HEK293T (cell line): ENCODE measurements around the gene ASTN2.

Experiments used
- ARNT ChIP-seq: fragments of 450-650 bp; IDR thresholded peaks from 2 replicates; pipeline ENCODE4 v1.6.1; 2017; ENCODE audit warnings: mild to moderate bottlenecking
- BHLHE40 ChIP-seq: fragments of 450-650 bp; IDR thresholded peaks from 2 replicates; pipeline ENCODE4 v1.6.1; 2016; ENCODE audit warnings: mild to moderate bottlenecking, moderate library complexity, borderline replicate concordance
- CTBP1 ChIP-seq: fragments of 450-650 bp; IDR thresholded peaks from 2 replicates; pipeline ENCODE4 v1.6.1; 2016; ENCODE audit warnings: borderline replicate concordance
- ELF4 ChIP-seq: fragments of 450-650 bp; IDR thresholded peaks from 2 replicates; pipeline ENCODE4 v1.6.1; 2017; ENCODE audit warnings: antibody characterized with exemption
- FOXA1 ChIP-seq: fragments of 450-650 bp; IDR thresholded peaks from 2 replicates; pipeline ENCODE4 v1.6.1; 2016; ENCODE audit warnings: mild to moderate bottlenecking
- FOXK2 ChIP-seq: fragments of 450-650 bp; IDR thresholded peaks from 2 replicates; pipeline ENCODE4 v1.6.1; 2016; ENCODE audit warnings: mild to moderate bottlenecking
- FOXM1 ChIP-seq: fragments of 450-650 bp; IDR thresholded peaks from 2 replicates; pipeline ENCODE4 v1.6.1; 2017; ENCODE audit warnings: mild to moderate bottlenecking, borderline replicate concordance
- LEF1 ChIP-seq: fragments of 450-650 bp; IDR thresholded peaks from 2 replicates; pipeline ENCODE4 v1.6.1; 2017; ENCODE audit warnings: mild to moderate bottlenecking, borderline replicate concordance
- NFRKB ChIP-seq: fragments of 450-650 bp; IDR thresholded peaks from 2 replicates; pipeline ENCODE4 v1.6.1; 2016; ENCODE audit warnings: mild to moderate bottlenecking, moderate library complexity
- SP1 ChIP-seq: fragments of 450-650 bp; IDR thresholded peaks from 2 replicates; pipeline ENCODE4 v1.6.1; 2017
- TARDBP ChIP-seq: fragments of 450-650 bp; IDR thresholded peaks from 2 replicates; pipeline ENCODE4 v1.6.1; 2016
- ZNF384 ChIP-seq: fragments of 450-650 bp; IDR thresholded peaks from 2 replicates; pipeline ENCODE4 v1.6.1; 2016
- TF ChIP-seq, protein P1 (sequence below): fragments of 450-650 bp; IDR thresholded peaks from 2 replicates; pipeline ENCODE4 v1.6.1; 2016

DNA sequence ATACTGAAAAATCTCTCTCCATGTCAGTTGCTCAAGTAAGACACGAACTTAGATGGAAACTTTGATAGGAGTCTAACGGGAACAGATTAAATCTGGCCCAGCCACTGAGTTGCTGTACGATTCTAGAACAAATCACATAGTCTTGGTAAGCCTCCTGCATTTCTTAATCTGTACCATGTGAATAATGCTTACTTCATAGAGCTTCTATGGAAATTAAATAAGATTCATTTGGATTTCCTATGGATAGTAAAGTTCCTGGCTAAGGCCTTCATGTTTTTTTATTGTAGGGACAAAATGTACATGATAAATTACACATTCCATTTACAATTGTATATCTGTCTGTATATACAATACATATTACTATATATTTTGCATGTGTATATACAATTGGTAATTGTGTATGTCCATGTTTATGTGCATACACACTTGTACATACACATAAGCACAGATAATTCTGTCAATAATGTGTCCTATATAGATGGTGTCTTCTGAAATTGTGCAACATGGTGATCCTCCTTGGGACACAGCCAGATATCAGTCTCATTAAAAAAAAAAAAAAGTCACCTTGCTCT, 397.4 kb downstream of the ASTN2 start:
- TF ChIP-seq FOXM1 (no peak), TARDBP (no peak), BHLHE40 (no peak), NFRKB (no peak), FOXA1 (no peak), ZNF384 (no peak), ELF4 (no peak), CTBP1 (no peak), SP1 (no peak), ARNT (no peak), FOXK2 (no peak), LEF1 (no peak)
- TF ChIP-seq, protein P1, sequence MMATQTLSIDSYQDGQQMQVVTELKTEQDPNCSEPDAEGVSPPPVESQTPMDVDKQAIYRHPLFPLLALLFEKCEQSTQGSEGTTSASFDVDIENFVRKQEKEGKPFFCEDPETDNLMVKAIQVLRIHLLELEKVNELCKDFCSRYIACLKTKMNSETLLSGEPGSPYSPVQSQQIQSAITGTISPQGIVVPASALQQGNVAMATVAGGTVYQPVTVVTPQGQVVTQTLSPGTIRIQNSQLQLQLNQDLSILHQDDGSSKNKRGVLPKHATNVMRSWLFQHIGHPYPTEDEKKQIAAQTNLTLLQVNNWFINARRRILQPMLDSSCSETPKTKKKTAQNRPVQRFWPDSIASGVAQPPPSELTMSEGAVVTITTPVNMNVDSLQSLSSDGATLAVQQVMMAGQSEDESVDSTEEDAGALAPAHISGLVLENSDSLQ = no peak
